HEK293T (cell line): Measurements from ENCODE around the gene MTX1.

Source experiments
- NFRKB ChIP-seq: fragments of 450-650 bp; IDR thresholded peaks from 2 replicates; pipeline ENCODE4 v1.6.1; 2016; ENCODE audit warnings: mild to moderate bottlenecking, moderate library complexity
- TARDBP ChIP-seq: fragments of 450-650 bp; IDR thresholded peaks from 2 replicates; pipeline ENCODE4 v1.6.1; 2016

DNA sequence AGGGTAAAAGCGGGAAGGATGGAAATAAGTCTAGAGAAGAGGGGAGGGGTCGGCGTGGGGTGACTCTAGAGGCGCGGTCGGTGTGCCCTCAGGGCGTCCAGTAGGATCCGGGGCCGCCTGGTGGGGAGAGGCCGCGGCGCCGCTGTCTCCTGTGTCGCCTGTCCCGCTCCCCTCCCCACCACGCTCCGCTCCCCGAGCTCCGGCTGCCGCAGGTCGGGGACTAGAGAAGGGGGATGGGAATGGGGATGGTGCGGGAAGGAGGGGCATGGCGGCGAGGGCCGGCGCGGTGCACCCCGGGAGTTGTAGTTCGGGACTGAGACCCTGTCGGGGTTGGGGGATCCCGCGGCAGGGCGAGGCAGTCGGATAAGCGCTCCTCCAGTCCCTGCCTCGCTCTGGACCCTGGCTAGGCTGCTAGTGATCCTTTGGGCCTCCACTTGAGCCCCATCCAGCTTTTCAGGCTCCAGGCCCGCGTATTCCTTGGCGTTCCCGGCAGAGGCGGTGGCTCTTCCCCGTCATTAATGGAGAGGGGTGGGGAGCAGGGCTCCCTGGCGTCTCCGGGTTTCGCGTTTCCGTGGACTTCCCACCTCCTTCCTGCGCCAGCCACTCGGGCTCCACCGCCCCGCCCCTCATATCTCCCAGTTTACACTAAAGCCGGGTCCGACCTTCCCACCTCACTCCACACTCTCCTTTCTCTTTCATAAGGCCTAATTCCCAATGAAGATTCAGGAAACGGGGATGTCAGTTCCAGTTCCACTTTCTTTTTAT lies 46.9 kb downstream of the MTX1 start, which contains the start of gene ENTREP3:
- no peak for TF ChIP-seq NFRKB
- no peak for TF ChIP-seq TARDBP
